Gastroesophageal sphincter (tissue), 3 donors: Measurements from ENCODE around the gene TAGLN2.

ENCODE experiments used
- POLR2A ChIP-seq, 2 donors: fragments of 450-650 bp; IDR thresholded peaks; one replicate each; pipeline ENCODE4 v1.6.1; 2017; ENCODE audit warnings: antibody characterized with exemption in 2 of 2, mild to moderate bottlenecking in 2 of 2, moderate library complexity in 1 of 2
- TF ChIP-seq, protein P1 (sequence below), 4 experiments: fragments of 200-600 bp in 2 of 4; fragments of 450-650 bp in 2 of 4; sonication (generic) in 1 of 4; IDR thresholded peaks; one replicate each; pipeline ENCODE4 v1.5.1; 2017 to 2019; ENCODE audit warnings: antibody characterized with exemption in 4 of 4, mild to moderate bottlenecking in 2 of 4, moderate library complexity in 2 of 4

DNA sequence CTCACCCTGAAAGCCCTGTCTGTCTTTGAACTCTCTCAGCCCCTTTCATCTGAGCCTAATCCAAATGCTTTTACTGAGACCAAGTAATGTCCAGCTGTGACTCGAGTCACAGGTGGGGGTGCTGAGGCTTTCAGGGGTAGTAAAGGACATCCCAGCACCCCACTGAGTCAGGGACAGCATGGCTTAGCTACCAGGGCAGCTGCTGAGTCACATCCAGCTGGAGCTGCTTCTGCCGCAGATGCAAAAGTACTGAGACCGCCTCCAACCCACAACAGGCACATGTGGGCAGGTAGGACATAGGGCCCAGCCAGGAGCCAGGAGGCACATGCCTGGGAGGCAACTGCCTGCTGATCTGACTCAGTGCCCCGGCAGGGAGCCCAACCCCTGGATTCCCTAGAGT is 56.1 kb downstream of the TAGLN2 start:
- TF ChIP-seq, protein P1, sequence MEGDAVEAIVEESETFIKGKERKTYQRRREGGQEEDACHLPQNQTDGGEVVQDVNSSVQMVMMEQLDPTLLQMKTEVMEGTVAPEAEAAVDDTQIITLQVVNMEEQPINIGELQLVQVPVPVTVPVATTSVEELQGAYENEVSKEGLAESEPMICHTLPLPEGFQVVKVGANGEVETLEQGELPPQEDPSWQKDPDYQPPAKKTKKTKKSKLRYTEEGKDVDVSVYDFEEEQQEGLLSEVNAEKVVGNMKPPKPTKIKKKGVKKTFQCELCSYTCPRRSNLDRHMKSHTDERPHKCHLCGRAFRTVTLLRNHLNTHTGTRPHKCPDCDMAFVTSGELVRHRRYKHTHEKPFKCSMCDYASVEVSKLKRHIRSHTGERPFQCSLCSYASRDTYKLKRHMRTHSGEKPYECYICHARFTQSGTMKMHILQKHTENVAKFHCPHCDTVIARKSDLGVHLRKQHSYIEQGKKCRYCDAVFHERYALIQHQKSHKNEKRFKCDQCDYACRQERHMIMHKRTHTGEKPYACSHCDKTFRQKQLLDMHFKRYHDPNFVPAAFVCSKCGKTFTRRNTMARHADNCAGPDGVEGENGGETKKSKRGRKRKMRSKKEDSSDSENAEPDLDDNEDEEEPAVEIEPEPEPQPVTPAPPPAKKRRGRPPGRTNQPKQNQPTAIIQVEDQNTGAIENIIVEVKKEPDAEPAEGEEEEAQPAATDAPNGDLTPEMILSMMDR (IDR thresholded peaks at IDR 0.05), result no peak
- TF ChIP-seq POLR2A (IDR thresholded peaks at IDR 0.05), result no peak
